ENCODE measurements around the gene IL12RB1. TPM values are rescaled to one million over a fixed set of nuclear protein-coding genes. Genes with fewer than 3 reads are reported as not detected.

The IL12RB1 gene
- total and polyA plus RNA-seq, 2 donors from 2014 or later, result 0.45 to 3.2 TPM

DNA sequence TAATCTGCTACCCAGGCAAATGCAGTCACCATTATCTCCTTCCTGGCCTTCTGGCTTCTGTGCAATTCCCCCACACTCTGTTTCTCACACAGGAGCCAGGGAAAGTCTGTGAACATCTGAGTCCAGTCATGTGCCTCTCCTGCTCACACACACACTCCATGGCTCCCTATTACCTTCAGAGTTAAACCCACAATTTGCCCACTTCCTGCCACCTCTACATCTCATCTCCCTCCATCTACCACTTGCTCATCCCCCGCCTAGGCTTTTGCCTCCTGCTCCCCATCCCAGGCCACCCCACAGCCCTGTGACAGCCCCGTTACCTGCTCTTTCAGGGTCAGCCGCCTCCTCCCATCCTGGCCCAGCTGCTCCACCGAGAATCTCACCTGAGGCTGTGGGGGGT, 13.5 kb downstream of the IL12RB1 start:
- intact Hi-C loops (cut with DNase I), result no loop called here
- TF ChIP-seq, protein P1, sequence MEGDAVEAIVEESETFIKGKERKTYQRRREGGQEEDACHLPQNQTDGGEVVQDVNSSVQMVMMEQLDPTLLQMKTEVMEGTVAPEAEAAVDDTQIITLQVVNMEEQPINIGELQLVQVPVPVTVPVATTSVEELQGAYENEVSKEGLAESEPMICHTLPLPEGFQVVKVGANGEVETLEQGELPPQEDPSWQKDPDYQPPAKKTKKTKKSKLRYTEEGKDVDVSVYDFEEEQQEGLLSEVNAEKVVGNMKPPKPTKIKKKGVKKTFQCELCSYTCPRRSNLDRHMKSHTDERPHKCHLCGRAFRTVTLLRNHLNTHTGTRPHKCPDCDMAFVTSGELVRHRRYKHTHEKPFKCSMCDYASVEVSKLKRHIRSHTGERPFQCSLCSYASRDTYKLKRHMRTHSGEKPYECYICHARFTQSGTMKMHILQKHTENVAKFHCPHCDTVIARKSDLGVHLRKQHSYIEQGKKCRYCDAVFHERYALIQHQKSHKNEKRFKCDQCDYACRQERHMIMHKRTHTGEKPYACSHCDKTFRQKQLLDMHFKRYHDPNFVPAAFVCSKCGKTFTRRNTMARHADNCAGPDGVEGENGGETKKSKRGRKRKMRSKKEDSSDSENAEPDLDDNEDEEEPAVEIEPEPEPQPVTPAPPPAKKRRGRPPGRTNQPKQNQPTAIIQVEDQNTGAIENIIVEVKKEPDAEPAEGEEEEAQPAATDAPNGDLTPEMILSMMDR (IDR thresholded peaks at IDR 0.05; ENCODE audit: borderline replicate concordance, extremely low read depth, insufficient read depth), result no peak
- Histone ChIP-seq H3K9ac (ENCODE audit: low read length in 3 of 3) (no peak overlapping the region), H3K4me1 (ENCODE audit: control insufficient read depth in 2 of 3, insufficient read depth in 2 of 3, low read depth in 1 of 3, low read length in 3 of 3) (no peaks in the 10 kb centered on the region), H3K4me3 (ENCODE audit: low read length in 3 of 3) (no peak overlapping the region), H3K36me3 (ENCODE audit: control insufficient read depth in 2 of 3, insufficient read depth in 3 of 3, low read length in 3 of 3) (no peaks in the 10 kb centered on the region), H3K9me3 (ENCODE audit: control insufficient read depth in 2 of 3, insufficient read depth in 1 of 3, low read length in 3 of 3) (no peaks in the 10 kb centered on the region), H3K27ac (ENCODE audit: low read depth in 2 of 2, low read length in 2 of 2) (no peak overlapping the region), H3K27me3 (ENCODE audit: control insufficient read depth, insufficient read depth, low read length) (no peaks in the 10 kb centered on the region)
- FAIRE-seq (no peak), DNase-seq (no peak)

DNA sequence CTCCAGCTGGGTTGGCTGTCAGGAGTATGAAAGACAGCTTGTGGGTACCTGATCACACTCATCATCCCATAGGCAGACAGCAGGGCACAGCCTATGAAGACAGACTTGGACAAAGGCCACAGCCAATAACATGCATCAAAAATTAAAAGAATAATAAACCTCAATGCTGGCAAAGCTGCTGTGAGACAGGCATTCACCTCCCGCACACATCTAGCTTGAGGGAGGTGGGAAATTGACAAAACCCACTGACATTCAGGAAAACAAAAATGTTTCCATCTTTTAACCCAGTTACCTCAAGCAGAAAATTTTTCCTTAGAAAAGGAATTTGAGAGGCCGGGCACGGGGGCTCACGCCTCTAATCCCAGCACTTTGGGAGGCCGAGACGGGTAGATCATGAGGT, 14.4 kb downstream of the IL12RB1 start:
- no peak for DNase-seq
- TF ChIP-seq, protein P1 (IDR thresholded peaks at IDR 0.05; ENCODE audit: borderline replicate concordance, extremely low read depth, insufficient read depth), result no peak

DNA sequence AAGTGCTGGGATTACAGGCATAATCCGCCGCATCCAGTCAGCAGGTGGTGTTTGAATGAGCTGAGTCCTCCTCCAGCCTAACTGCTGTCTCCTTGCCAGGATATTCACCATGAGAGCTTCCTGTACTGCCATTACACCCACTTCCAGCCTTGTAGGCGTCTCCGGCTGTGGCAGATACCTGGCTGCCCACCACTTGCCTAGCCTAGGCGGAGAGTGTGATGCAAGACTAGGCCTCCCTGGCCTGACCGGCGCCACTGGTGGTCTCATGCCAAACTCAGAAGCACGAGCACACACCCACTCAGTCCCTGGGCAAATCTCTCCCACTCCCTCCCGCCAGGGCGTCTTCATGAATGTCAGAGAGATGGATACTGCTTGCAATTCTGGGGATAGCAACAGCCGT, 16.6 kb downstream of the IL12RB1 start:
- intact Hi-C loops (cut with DNase I), result no loop called here
- no peak overlapping the region for H3K27ac ChIP-seq (ENCODE audit: low read depth in 2 of 2, low read length in 2 of 2)
- TF ChIP-seq, protein P1 (IDR thresholded peaks at IDR 0.05; ENCODE audit: borderline replicate concordance, extremely low read depth, insufficient read depth), result no peak
- no peak overlapping the region for H3K9ac ChIP-seq (ENCODE audit: low read length in 3 of 3)
- FAIRE-seq (no peak), DNase-seq (no peak)
- H3K36me3 ChIP-seq (ENCODE audit: control insufficient read depth in 2 of 3, insufficient read depth in 3 of 3, low read length in 3 of 3), result no peaks in the 10 kb centered on the region
- no peaks in the 10 kb centered on the region for H3K27me3 ChIP-seq (ENCODE audit: control insufficient read depth, insufficient read depth, low read length)
- no peaks in the 10 kb centered on the region for H3K4me1 ChIP-seq (ENCODE audit: control insufficient read depth in 2 of 3, insufficient read depth in 2 of 3, low read depth in 1 of 3, low read length in 3 of 3)
- H3K4me3 ChIP-seq (ENCODE audit: low read length in 3 of 3), result no peak overlapping the region
- no peaks in the 10 kb centered on the region for H3K9me3 ChIP-seq (ENCODE audit: control insufficient read depth in 2 of 3, insufficient read depth in 1 of 3, low read length in 3 of 3)

More for the DNA sequence above, 14.4 kb downstream of the IL12RB1 start:
- H3K9me3 ChIP-seq (ENCODE audit: control insufficient read depth in 2 of 3, insufficient read depth in 1 of 3, low read length in 3 of 3), result no peaks in the 10 kb centered on the region
- H3K27ac ChIP-seq (ENCODE audit: low read depth in 2 of 2, low read length in 2 of 2), result no peak overlapping the region
- no peak for FAIRE-seq
- no peak overlapping the region for H3K4me3 ChIP-seq (ENCODE audit: low read length in 3 of 3)
- no peak overlapping the region for H3K9ac ChIP-seq (ENCODE audit: low read length in 3 of 3)
- H3K4me1 ChIP-seq (ENCODE audit: control insufficient read depth in 2 of 3, insufficient read depth in 2 of 3, low read depth in 1 of 3, low read length in 3 of 3), result no peaks in the 10 kb centered on the region
- H3K36me3 ChIP-seq (ENCODE audit: control insufficient read depth in 2 of 3, insufficient read depth in 3 of 3, low read length in 3 of 3), result no peaks in the 10 kb centered on the region
- H3K27me3 ChIP-seq (ENCODE audit: control insufficient read depth, insufficient read depth, low read length), result no peaks in the 10 kb centered on the region
- intact Hi-C loops (cut with DNase I), result no loop called here

DNA sequence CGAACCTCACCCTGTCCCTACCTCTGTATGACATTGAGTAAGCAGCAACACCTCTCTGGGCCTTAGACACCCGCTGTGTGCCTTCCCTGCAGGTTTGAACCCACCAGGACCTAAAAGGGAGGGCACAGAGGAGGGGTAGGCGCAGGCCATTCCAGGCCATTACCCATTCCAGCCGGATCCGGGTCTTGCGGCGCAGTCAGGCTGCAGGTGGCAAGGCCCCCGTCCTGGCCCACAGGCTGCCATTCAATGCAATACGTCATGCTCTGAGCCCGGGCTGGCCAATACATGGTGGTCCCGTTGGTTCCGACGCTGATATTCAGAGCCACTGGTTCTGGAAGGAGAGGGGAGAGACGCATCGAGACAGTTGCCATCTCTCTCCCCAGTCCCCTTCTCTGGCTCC, 17.4 kb downstream of the IL12RB1 start:
- Histone ChIP-seq H3K9ac (ENCODE audit: low read length in 3 of 3) (no peak overlapping the region), H3K4me1 (ENCODE audit: control insufficient read depth in 2 of 3, insufficient read depth in 2 of 3, low read depth in 1 of 3, low read length in 3 of 3) (no peaks in the 10 kb centered on the region), H3K9me3 (ENCODE audit: control insufficient read depth in 2 of 3, insufficient read depth in 1 of 3, low read length in 3 of 3) (no peaks in the 10 kb centered on the region), H3K27ac (ENCODE audit: low read depth in 2 of 2, low read length in 2 of 2) (no peak overlapping the region), H3K4me3 (ENCODE audit: low read length in 3 of 3) (no peak overlapping the region), H3K27me3 (ENCODE audit: control insufficient read depth, insufficient read depth, low read length) (no peaks in the 10 kb centered on the region), H3K36me3 (ENCODE audit: control insufficient read depth in 2 of 3, insufficient read depth in 3 of 3, low read length in 3 of 3) (no peaks in the 10 kb centered on the region)
- TF ChIP-seq, protein P1 (IDR thresholded peaks at IDR 0.05; ENCODE audit: borderline replicate concordance, extremely low read depth, insufficient read depth), result no peak
- FAIRE-seq (no peak), DNase-seq (no peak)
- intact Hi-C loops (cut with DNase I), result no loop called here
